ENCODE measurements around the gene SGSM1.
A peak's percentile ranks its signal among the peaks of the same experiment; 100 is the strongest.

SGSM1 gene

GRCh38 chr22:24805790-24806662 is at the start of gene SGSM1:
Gene SGSM1, plus strand, starts transcription at chr22:24806211. Its CDS starts 115 bp downstream, at chr22:24806326.
- DNase-seq = peak; percentile 43 to 69 (median 62)

- peak; percentile 15 to 32 (median 22) for DNase-seq
Measured at GRCh38 chr22:24758164-24758799, 47.7 kb upstream of the SGSM1 start.

GRCh38 chr22:24759765-24760164 is 46.2 kb upstream of the SGSM1 start:
- no peak for DNase-seq

GRCh38 chr22:24760708-24761306 is 45.2 kb upstream of the SGSM1 start:
- no peak for DNase-seq

GRCh38 chr22:24761888-24762675 is 43.9 kb upstream of the SGSM1 start:
- no peak for DNase-seq

GRCh38 chr22:24763872-24764485 is 42.0 kb upstream of the SGSM1 start:
- DNase-seq = no peak

GRCh38 chr22:24765166-24765565 is 40.8 kb upstream of the SGSM1 start:
- DNase-seq = no peak

- DNase-seq = peak in 1 of 4 experiments; percentile 5
Measured at GRCh38 chr22:24768537-24769374, 37.3 kb upstream of the SGSM1 start.

- no peak for DNase-seq
Measured at GRCh38 chr22:24772493-24773220, 33.4 kb upstream of the SGSM1 start.

- no peak for DNase-seq
Measured at GRCh38 chr22:24775769-24776492, 30.1 kb upstream of the SGSM1 start.

- no peak for DNase-seq
Measured at GRCh38 chr22:24776525-24776924, 29.5 kb upstream of the SGSM1 start.

GRCh38 chr22:24789516-24789915 is 16.5 kb upstream of the SGSM1 start:
- DNase-seq = no peak

GRCh38 chr22:24791362-24791761 is 14.6 kb upstream of the SGSM1 start:
- no peak for DNase-seq

GRCh38 chr22:24796056-24796455 is 10.0 kb upstream of the SGSM1 start:
- no peak for DNase-seq

- DNase-seq = no peak
Measured at GRCh38 chr22:24796860-24797259, 9.2 kb upstream of the SGSM1 start.

- no peak for DNase-seq
Measured at GRCh38 chr22:24801901-24802465, 4.0 kb upstream of the SGSM1 start.

GRCh38 chr22:24803064-24803542 is 2.9 kb upstream of the SGSM1 start:
- DNase-seq = peak; percentile 14 to 45 (median 30)

GRCh38 chr22:24806663-24807001 is 621 bp downstream of the SGSM1 start:
- DNase-seq = no peak

- no peak for DNase-seq
Measured at GRCh38 chr22:24807284-24807950, 1.4 kb downstream of the SGSM1 start.
